Measurements from ENCODE around the gene CCDC110.

CCDC110 gene

GRCh38 chr4:185395956-185396723 is 75.4 kb downstream of the CCDC110 start (continued):
- TF ChIP-seq ZC3H10 (CRISPR knock-in tag; IDR thresholded peaks at IDR 0.05) (no peak; the same call in 1 of the 2 replicates), CREB5 (CRISPR knock-in tag; IDR thresholded peaks at IDR 0.05; ENCODE audit: low read depth) (no peak), ARNTL (CRISPR knock-in tag; IDR thresholded peaks at IDR 0.05; ENCODE audit: borderline replicate concordance, low read depth) (no peak), ZFP30 (CRISPR knock-in tag; IDR thresholded peaks at IDR 0.05) (no peak), OSR1 (CRISPR knock-in tag; IDR thresholded peaks at IDR 0.05) (no peak)

DNA sequence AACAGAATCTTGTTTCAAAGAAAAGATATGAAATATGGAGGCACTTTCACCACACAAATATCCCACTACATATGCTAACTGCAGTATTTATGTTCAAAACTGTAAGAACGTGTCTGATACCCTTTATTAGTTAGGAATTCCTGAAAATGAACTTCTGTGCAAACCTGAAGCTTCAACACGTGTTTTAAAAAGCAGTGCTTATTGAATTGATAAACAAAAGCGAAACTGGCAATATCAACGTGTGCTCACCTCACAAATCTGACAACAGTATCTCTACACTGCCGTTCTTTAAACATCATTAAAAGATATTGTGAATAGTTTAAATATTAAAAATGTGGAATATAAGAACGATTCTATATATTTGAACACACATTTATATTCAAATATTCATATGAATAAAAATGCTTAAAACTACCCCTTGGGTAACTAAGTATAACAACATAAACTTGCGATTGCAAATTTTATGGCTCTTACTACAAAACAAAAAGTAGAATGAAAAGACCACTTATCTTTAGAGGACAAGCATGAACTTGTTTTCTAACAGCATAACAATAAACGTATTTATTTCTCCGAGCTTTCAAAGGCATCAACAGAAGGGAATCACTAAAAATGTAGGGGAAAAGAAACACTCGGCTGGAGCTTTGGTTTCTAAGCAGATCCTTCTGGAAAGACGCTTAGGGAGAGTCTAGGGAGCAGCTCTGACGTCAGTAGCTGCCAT is 76.1 kb downstream of the CCDC110 start, which contains the start of gene LRP2BP:
Gene LRP2BP (minus strand): TSS at position 687 of the 718 bp plus-strand sequence. CDS start 17,738 bp downstream, outside the sequence.
- ATAC-seq, result no peak
- no peak for TF ChIP-seq ZC3H10 (CRISPR knock-in tag; IDR thresholded peaks at IDR 0.05)
- TF ChIP-seq, protein P1, sequence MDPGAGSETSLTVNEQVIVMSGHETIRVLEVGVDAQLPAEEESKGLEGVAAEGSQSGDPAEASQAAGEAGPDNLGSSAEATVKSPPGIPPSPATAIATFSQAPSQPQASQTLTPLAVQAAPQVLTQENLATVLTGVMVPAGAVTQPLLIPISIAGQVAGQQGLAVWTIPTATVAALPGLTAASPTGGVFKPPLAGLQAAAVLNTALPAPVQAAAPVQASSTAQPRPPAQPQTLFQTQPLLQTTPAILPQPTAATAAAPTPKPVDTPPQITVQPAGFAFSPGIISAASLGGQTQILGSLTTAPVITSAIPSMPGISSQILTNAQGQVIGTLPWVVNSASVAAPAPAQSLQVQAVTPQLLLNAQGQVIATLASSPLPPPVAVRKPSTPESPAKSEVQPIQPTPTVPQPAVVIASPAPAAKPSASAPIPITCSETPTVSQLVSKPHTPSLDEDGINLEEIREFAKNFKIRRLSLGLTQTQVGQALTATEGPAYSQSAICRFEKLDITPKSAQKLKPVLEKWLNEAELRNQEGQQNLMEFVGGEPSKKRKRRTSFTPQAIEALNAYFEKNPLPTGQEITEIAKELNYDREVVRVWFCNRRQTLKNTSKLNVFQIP (CRISPR knock-in tag; IDR thresholded peaks at IDR 0.05; ENCODE audit: borderline replicate concordance, low read depth), result no peak
- TF ChIP-seq CSRNP3 (CRISPR knock-in tag; IDR thresholded peaks at IDR 0.05), result peak; percentile 39; the same call in 1 of the 2 replicates
